CD14-positive monocyte (primary cell): ENCODE data around the gene C22orf23. TPM values are rescaled to one million over a fixed set of nuclear protein-coding genes. Genes with fewer than 3 reads are reported as not detected.

Experiments used
- DNase-seq, 3 donors: peaks; one replicate each; pipeline ENCODE4 v3.0.0-alpha.2; 2011 to 2022
- H2AFZ ChIP-seq: 2 replicates; pipeline ENCODE4 v1.6.0; 2012; ENCODE audit warnings: mild to moderate bottlenecking, low read depth, low read length, inconsistent platforms; ENCODE audit not compliant: insufficient read depth, poor library complexity, severe bottlenecking
- H3K27ac ChIP-seq, 2 donors: 1 replicate in 1 of 2; 2 replicates in 1 of 2; pipeline ENCODE4 v1.5.1; 2012 to 2013; ENCODE audit warnings: low read length in 2 of 2, control low read depth in 1 of 2, inconsistent platforms in 1 of 2, low read depth in 1 of 2, mild to moderate bottlenecking in 1 of 2
- H3K27me3 ChIP-seq, 2 donors: one replicate each; pipeline versions ENCODE4 v1.6.0 to v1.6.1; 2011 to 2013; ENCODE audit warnings: low read length in 2 of 2; ENCODE audit not compliant: control insufficient read depth in 2 of 2, insufficient read depth in 2 of 2
- H3K36me3 ChIP-seq, 2 donors: replicated peaks in 1 of 2; 1 replicate in 1 of 2; 2 replicates in 1 of 2; pipeline versions ENCODE4 v1.5.1 to v1.6.1; 2012 to 2013; ENCODE audit warnings: low read length in 2 of 2, control low read depth in 1 of 2, inconsistent platforms in 1 of 2, mild to moderate bottlenecking in 1 of 2; ENCODE audit not compliant: insufficient read depth in 2 of 2, control insufficient read depth in 1 of 2
- H3K4me1 ChIP-seq, 2 donors: 1 replicate in 1 of 2; 2 replicates in 1 of 2; pipeline versions ENCODE4 v1.5.1 to v1.6.1; 2012 to 2013; ENCODE audit warnings: low read length in 2 of 2, control low read depth in 1 of 2, inconsistent platforms in 1 of 2, mild to moderate bottlenecking in 1 of 2, moderate library complexity in 1 of 2; ENCODE audit not compliant: insufficient read depth in 2 of 2, control insufficient read depth in 1 of 2
- H3K4me2 ChIP-seq: replicated peaks from 2 replicates; pipeline ENCODE3; 2012; ENCODE audit warnings: low read length, moderate library complexity, mild to moderate bottlenecking; ENCODE audit not compliant: poor library complexity, severe bottlenecking; ENCODE audit errors: extremely low read depth
- H3K4me3 ChIP-seq, 3 experiments: fragments of 200-600 bp in 1 of 3; sonication (generic) in 1 of 3; replicated peaks in 1 of 3; 1 replicate in 2 of 3; 2 replicates in 1 of 3; pipeline ENCODE4 v1.5.1; 2011 to 2013; ENCODE audit warnings: low read length in 3 of 3, mild to moderate bottlenecking in 3 of 3, control low read depth in 2 of 3, low read depth in 2 of 3, inconsistent platforms in 1 of 3, moderate library complexity in 1 of 3
- H3K79me2 ChIP-seq: 2 replicates; pipeline ENCODE4 v1.6.0; 2012; ENCODE audit warnings: mild to moderate bottlenecking, control low read depth, inconsistent platforms, low read length, moderate library complexity; ENCODE audit not compliant: insufficient read depth
- H3K9ac ChIP-seq: 2 replicates; pipeline ENCODE4 v1.6.0; 2017; ENCODE audit warnings: low read length, mild to moderate bottlenecking; ENCODE audit not compliant: insufficient read depth, poor library complexity, severe bottlenecking
- H3K9me3 ChIP-seq, 2 donors: replicated peaks in 1 of 2; 1 replicate in 1 of 2; 2 replicates in 1 of 2; pipeline versions ENCODE4 v1.5.1 to v1.6.1; 2012 to 2013; ENCODE audit warnings: low read length in 2 of 2, control low read depth in 1 of 2; ENCODE audit not compliant: control insufficient read depth in 1 of 2, insufficient read depth in 1 of 2
- H4K20me1 ChIP-seq: 2 replicates; pipeline ENCODE4 v1.6.0; 2012; ENCODE audit warnings: mild to moderate bottlenecking, low read length, control low read depth, moderate library complexity; ENCODE audit not compliant: insufficient read depth
- H3K27ac Mint-ChIP-seq, 7 donors: one replicate each; pipeline ENCODE4 v1.8.0; 2020; ENCODE audit warnings: mild to moderate bottlenecking in 7 of 7, mixed read lengths in 7 of 7, moderate library complexity in 6 of 7, inconsistent platforms in 2 of 7
- H3K27me3 Mint-ChIP-seq, 3 donors: one replicate each; pipeline ENCODE4 v1.8.0; 2021 to 2022; ENCODE audit warnings: low read depth in 3 of 3, mild to moderate bottlenecking in 3 of 3, mixed read lengths in 3 of 3, moderate library complexity in 3 of 3, inconsistent platforms in 1 of 3
- H3K36me3 Mint-ChIP-seq, 2 donors: one replicate each; pipeline ENCODE4 v1.8.0; 2020; ENCODE audit warnings: mixed read lengths in 2 of 2, inconsistent platforms in 1 of 2, mild to moderate bottlenecking in 1 of 2
- H3K4me1 Mint-ChIP-seq: one replicate; pipeline ENCODE4 v1.8.0; 2020; ENCODE audit warnings: mild to moderate bottlenecking, mixed read lengths
- H3K4me3 Mint-ChIP-seq, 2 donors: one replicate each; pipeline ENCODE4 v1.8.0; 2020; ENCODE audit warnings: mild to moderate bottlenecking in 2 of 2, mixed read lengths in 2 of 2, moderate library complexity in 1 of 2
- H3K9me3 Mint-ChIP-seq, 7 donors: one replicate each; pipeline ENCODE4 v1.8.0; 2020 to 2022; ENCODE audit warnings: mixed read lengths in 7 of 7, mild to moderate bottlenecking in 6 of 7, moderate library complexity in 6 of 7, inconsistent platforms in 2 of 7
- WGBS: methylation state at CpG from one replicate; pipeline ENCODE4 v1.1.5; 2013; ENCODE audit warnings: missing lambda C conversion rate; ENCODE audit not compliant: insufficient coverage; 5-methylcytosine and 5-hydroxymethylcytosine counted together
- intact Hi-C, 2 donors: fragments of 100-400 bp; cut with micrococcal nuclease; formaldehyde crosslinking; loops; one replicate each; pipeline versions ENCODE4 v1.15.0 to v1.15.1; 2023
- polyA plus RNA-seq, 3 donors: library from polyadenylated mRNA; depleted of rRNA in 1 of 3; unstranded in 2 of 3; stranded (reverse) in 1 of 3; fragments of 300-500 nt in 2 of 3; fragments of >200 nt in 1 of 3; fragmentation: Illumina TruSeq in 2 of 3; gene quantifications; 1 replicate in 2 of 3; 2 replicates in 1 of 3; pipeline ENCODE4 v1.2.3, GENCODE V29; 2012 to 2021
- TF ChIP-seq, protein P1 (sequence below): fragments of 200-600 bp; IDR thresholded peaks from one replicate; pipeline ENCODE4 v1.8.0; 2022; ENCODE audit warnings: antibody characterized with exemption, mild to moderate bottlenecking

Gene C22orf23
- polyA plus RNA-seq, 3 donors = not detected

DNA sequence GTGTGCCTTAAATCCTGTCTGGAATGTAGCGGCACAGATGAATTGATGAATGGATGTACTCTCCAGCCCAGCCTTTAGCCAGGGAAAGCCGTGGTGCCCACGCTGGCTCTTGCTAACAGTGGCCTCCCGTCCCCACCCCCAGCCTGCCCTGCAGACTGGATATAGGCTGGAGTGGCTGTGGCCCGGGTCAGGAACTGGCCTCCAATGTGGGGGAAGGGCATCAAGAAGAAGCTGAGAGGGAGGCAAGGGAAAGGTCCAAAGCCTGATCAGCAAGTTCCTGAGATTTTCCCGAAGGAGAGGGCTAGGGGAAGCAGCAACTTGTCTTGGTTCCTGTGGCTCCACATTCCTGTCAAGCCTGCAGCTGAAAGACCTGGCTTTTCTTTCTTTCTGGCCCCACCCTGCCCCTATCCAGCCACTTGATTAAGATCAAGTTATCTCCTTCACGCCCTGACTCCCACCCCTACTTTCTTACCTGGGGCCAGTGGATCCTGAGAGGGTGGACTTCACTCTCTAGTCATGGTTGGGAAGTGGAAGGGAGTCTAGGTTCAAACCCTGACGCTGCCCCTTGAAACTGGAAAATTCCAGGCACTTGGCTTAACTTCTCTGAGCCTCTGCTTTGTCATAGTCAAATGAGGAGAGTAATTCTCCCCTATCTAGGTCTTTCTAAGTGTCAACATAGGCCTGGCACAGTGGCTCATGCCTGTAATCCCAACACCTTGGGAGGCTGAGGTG, 58.3 kb downstream of the C22orf23 start:
- Mint-ChIP-seq H3K27me3 (peaks cover 0 to 2% (median 0%) of the 10 kb centered on the region in 3 donors), H3K4me1 (peaks cover 18% of the 10 kb centered on the region), H3K9me3 (no peaks in the 10 kb centered on the region), H3K36me3 (peaks cover 16 to 25% of the 10 kb centered on the region in 2 donors), H3K27ac (peak overlapping the region in 2 of 7 donors; percentile 24 to 26), H3K4me3 (no peak overlapping the region)
- Histone ChIP-seq H4K20me1 (no peaks in the 10 kb centered on the region), H3K79me2 (no peaks in the 10 kb centered on the region), H3K27ac (no peak overlapping the region), H3K4me3 (no peak overlapping the region), H3K9ac (peak overlapping the region; percentile 2), H3K4me2 (no peak overlapping the region), H2AFZ (no peak overlapping the region), H3K27me3 (no peaks in the 10 kb centered on the region), H3K36me3 (peaks cover 16 to 27% of the 10 kb centered on the region in 2 donors), H3K9me3 (no peaks in the 10 kb centered on the region), H3K4me1 (peaks cover 10 to 14% of the 10 kb centered on the region in 2 donors)
- TF ChIP-seq, protein P1, sequence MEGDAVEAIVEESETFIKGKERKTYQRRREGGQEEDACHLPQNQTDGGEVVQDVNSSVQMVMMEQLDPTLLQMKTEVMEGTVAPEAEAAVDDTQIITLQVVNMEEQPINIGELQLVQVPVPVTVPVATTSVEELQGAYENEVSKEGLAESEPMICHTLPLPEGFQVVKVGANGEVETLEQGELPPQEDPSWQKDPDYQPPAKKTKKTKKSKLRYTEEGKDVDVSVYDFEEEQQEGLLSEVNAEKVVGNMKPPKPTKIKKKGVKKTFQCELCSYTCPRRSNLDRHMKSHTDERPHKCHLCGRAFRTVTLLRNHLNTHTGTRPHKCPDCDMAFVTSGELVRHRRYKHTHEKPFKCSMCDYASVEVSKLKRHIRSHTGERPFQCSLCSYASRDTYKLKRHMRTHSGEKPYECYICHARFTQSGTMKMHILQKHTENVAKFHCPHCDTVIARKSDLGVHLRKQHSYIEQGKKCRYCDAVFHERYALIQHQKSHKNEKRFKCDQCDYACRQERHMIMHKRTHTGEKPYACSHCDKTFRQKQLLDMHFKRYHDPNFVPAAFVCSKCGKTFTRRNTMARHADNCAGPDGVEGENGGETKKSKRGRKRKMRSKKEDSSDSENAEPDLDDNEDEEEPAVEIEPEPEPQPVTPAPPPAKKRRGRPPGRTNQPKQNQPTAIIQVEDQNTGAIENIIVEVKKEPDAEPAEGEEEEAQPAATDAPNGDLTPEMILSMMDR = no peak
- WGBS = 90% methylated on average over 2 of the region's 8 CpGs
- DNase-seq = no peak
- intact Hi-C loops = loop anchor here in 1 of 2 donors (5.0 kb wide), 1 partner anchor 37 kb away; no protein-coding TSS in a partner anchor

DNA sequence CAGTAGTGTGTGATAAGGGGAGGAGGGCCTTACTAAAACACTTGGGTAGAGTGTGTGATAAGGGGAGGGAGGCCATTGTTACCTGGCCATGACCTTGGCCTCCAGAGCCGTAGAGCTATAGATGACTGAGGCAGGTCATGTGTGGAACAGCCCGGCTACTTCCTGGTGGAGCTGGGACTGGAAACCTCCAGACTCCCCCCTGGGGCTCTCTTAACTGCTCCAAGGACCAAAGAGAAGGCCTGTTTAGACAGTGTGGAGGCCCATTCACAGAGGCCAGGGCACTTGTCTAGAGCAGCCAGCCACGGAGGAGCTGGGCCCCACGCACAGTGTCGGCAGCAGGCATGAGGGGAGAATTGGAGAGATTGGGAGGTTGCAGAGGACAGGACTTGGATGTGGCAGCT, 59.8 kb downstream of the C22orf23 start:
- H3K27ac ChIP-seq = no peak overlapping the region
- peaks cover 10 to 14% of the 10 kb centered on the region in 2 donors for H3K4me1 ChIP-seq
- peak overlapping the region in 3 of 7 donors; percentile 51 to 55 (median 54) for H3K27ac Mint-ChIP-seq
- no peak overlapping the region for H3K4me2 ChIP-seq
- H3K4me1 Mint-ChIP-seq = peaks cover 18% of the 10 kb centered on the region
- no peaks in the 10 kb centered on the region for H4K20me1 ChIP-seq
- no peaks in the 10 kb centered on the region for H3K27me3 Mint-ChIP-seq
- peaks cover 30 to 42% of the 10 kb centered on the region in 2 donors for H3K36me3 ChIP-seq
- DNase-seq = no peak
- intact Hi-C loops = loop anchor here in 1 of 2 donors (5.0 kb wide), 1 partner anchor 39 kb away; no protein-coding TSS in a partner anchor
- H3K27me3 ChIP-seq = no peaks in the 10 kb centered on the region
- H2AFZ ChIP-seq = no peak overlapping the region
- no peak overlapping the region for H3K9ac ChIP-seq
- TF ChIP-seq, protein P1 = no peak
- peaks cover 26 to 39% of the 10 kb centered on the region in 2 donors for H3K36me3 Mint-ChIP-seq
- H3K4me3 ChIP-seq = no peak overlapping the region
- H3K79me2 ChIP-seq = no peaks in the 10 kb centered on the region
- WGBS = 90% methylated on average over 3 of the region's 5 CpGs
- no peak overlapping the region for H3K4me3 Mint-ChIP-seq
- no peaks in the 10 kb centered on the region for H3K9me3 Mint-ChIP-seq
- no peaks in the 10 kb centered on the region for H3K9me3 ChIP-seq

Other genes starting within 250 kb of the C22orf23 start
- gene GCAT, start 145.7 kb downstream of the C22orf23 start, polyA plus RNA-seq = 1 to 10 TPM in 2 of 3 donors, under 1 TPM in 1; 0.56 to 1.9 (median 1.1) TPM
- not detected for gene GALR3, start 130.2 kb downstream of the C22orf23 start, polyA plus RNA-seq
- gene ANKRD54, start 109.3 kb downstream of the C22orf23 start, polyA plus RNA-seq = 10 to 100 TPM in 1 of 3 donors, 1 to 10 TPM in 2; 7.4 to 20.6 (median 9.5) TPM
- 100 to 1,000 TPM; 209 to 503 (median 246) TPM for gene EIF3L, start 104.2 kb downstream of the C22orf23 start, polyA plus RNA-seq
- gene MICALL1, start 47.3 kb downstream of the C22orf23 start, polyA plus RNA-seq = 1 to 10 TPM in 2 of 3 donors, under 1 TPM in 1; 0.51 to 7.0 (median 1.3) TPM
- gene POLR2F, start 98 bp upstream of the C22orf23 start, polyA plus RNA-seq = 100 to 1,000 TPM in 2 of 3 donors, 10 to 100 TPM in 1; 45.4 to 182 (median 143) TPM
- gene SOX10, start 31.0 kb upstream of the C22orf23 start, polyA plus RNA-seq = not detected
- 10 to 100 TPM in 1 of 3 donors, 1 to 10 TPM in 2; 6.4 to 16.9 (median 7.2) TPM for gene PICK1, start 103.8 kb upstream of the C22orf23 start, polyA plus RNA-seq
- gene SLC16A8, start 130.6 kb upstream of the C22orf23 start, polyA plus RNA-seq = not detected
- under 1 TPM in 1 of 3 donors, not detected in 2; 0.11 TPM for gene BAIAP2L2, start 157.1 kb upstream of the C22orf23 start, polyA plus RNA-seq
- 1 to 10 TPM in 1 of 3 donors, under 1 TPM in 2; 0.43 to 8.3 (median 0.62) TPM for gene PLA2G6, start 228.2 kb upstream of the C22orf23 start, polyA plus RNA-seq
- gene MAFF, start 248.4 kb upstream of the C22orf23 start, polyA plus RNA-seq = 10 to 100 TPM in 1 of 3 donors, 1 to 10 TPM in 2; 1.5 to 67.3 (median 2.0) TPM